Suppressor macrophage treated with lipopolysaccharide for 1 hour (primary cell): ENCODE data around the gene GSTM2.
"Not testable (repeated sequence)": the region's sequence is repeated elsewhere in the genome, so short reads cannot be mapped to it uniquely, and the experiment has no call there.

ENCODE experiments used
- DNase-seq, 3 donors: peaks; one replicate each; pipeline ENCODE4 v3.0.0-alpha.2; 2020 to 2022

The GSTM2 gene

DNA sequence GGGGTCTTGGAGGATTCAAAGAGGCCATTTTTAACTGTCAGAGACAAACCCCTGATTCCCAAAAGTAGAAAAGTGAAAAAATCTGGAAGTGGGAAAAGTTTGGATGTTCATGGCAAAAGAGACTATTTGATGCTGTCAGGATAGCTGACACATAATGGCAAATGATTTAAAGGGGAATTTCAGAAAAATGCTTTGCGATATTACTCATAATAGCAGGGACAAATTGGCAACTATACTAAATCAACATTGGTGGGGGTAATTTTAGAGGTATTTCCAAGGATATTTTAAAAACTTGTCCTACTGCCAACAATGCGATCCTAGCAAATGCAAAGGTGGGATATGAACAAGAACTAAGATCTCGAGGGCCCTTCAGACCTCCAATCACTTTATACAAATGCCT lies 17.2 kb upstream of the GSTM2 start:
- DNase-seq: no peak

DNA sequence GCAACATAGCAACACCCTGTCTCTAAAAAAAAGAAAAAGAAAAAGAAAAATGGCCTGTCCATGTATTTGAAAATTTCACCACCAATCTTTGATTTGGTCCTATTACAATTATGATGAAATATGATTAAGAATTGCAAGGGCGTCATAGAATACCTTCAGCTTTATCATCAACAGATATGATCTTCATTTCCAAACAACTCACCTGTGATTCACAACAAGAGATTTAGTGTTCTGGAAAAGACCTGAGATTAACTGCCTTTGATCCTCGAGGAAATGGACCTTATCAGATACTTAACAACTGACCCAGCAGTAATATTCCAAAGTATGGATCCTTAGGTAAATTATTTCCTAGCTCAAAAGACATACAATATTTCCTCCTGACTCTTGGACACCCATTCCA lies 15.5 kb upstream of the GSTM2 start:
- no peak for DNase-seq

DNA sequence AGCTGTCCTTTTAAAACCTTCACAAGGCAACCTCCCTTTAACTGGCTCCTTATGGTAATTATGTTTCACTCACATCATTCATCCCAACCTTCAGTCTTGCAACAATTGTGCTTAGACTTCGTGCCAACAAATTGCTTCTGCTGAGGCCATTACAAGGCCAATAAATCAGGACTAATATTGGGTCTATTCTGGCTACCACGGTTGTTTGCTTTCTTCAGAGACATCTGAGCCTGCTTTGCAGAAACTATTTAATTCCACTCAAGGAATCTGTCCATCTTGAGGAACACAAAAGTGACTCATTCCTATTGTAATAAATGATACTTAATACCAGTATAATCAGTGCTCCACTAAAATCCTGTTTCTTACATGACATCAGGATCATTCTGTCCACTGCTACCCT lies 14.6 kb upstream of the GSTM2 start:
- DNase-seq: no peak

- no peak for DNase-seq
Observed at GRCh38 chr1:109654519-109654918, 13.3 kb upstream of the GSTM2 start.

- DNase-seq: peak; percentile 68 to 90 (median 73)
Observed at GRCh38 chr1:109655615-109656519, 12.0 kb upstream of the GSTM2 start, which contains the start of gene GSTM4. Gene GSTM4, plus strand, starts transcription at chr1:109656099. Its CDS starts 291 bp downstream, at chr1:109656390.

- no peak for DNase-seq
Observed at GRCh38 chr1:109657395-109657794, 10.5 kb upstream of the GSTM2 start.

GRCh38 chr1:109657970-109658369 lies 9.9 kb upstream of the GSTM2 start:
- DNase-seq: no peak

GRCh38 chr1:109658533-109659042 lies 9.3 kb upstream of the GSTM2 start:
- peak in 1 of 3 donors; percentile 30 for DNase-seq

DNA sequence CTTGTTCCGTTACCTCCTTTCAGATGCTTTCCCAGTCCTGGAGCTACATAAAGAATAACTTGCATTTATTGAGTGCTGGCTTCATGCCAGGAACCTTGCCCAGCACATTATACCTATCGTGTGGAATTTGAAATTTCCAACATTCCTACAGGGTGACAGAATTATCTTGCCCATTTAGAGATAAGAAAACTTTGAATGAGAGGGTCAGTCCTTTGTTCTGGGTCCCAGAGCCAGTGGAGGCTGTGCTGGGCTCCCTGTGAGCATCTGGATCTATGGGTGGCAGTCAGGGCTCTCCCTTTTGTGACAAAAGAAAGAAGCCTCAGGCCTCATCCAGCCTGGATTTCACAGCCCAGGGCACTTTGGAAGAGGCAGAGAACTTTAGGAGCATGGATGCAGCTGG lies 8.7 kb upstream of the GSTM2 start:
- DNase-seq: no peak

DNA sequence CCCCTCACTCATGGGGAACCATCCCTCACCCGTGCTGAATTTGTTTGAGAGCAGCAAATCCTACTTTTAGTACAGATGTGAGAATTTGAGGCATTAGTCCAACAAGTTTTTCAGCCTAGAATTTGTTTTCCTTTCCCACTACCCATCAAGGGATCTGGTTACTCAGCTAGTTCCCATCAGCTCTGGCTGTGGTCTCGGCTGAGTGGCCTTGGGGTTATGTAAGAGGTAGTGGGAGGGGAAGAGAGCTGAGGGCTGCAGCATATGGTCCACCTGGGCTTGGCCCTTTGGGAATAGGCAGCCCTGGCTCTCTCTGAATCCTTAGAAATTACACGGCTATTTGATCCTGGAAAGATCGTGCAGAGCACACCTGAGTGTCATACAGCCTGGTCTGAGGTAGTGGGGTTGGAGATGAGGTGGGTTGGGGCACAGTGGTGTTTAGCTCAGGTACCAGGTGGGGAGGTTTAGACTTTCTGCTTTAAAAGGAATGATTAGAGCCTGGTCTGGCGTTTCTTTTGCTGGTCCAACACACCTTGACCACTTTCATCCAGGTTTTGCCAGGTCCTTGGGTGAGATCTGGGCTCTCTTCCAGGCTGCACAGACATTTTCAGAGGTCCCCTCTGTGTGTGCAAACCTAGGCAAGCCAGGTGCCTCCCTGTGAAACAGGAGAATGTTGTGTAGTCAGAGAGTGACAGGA lies 7.7 kb upstream of the GSTM2 start:
- DNase-seq: peak; percentile 39 to 48 (median 45)

- peak in 1 of 3 donors; percentile 23 for DNase-seq
Observed at GRCh38 chr1:109660691-109661026, 7.2 kb upstream of the GSTM2 start.

GRCh38 chr1:109661391-109661790 lies 6.5 kb upstream of the GSTM2 start:
- DNase-seq: no peak

- no peak for DNase-seq
Observed at GRCh38 chr1:109664671-109665070, 3.2 kb upstream of the GSTM2 start.

DNA sequence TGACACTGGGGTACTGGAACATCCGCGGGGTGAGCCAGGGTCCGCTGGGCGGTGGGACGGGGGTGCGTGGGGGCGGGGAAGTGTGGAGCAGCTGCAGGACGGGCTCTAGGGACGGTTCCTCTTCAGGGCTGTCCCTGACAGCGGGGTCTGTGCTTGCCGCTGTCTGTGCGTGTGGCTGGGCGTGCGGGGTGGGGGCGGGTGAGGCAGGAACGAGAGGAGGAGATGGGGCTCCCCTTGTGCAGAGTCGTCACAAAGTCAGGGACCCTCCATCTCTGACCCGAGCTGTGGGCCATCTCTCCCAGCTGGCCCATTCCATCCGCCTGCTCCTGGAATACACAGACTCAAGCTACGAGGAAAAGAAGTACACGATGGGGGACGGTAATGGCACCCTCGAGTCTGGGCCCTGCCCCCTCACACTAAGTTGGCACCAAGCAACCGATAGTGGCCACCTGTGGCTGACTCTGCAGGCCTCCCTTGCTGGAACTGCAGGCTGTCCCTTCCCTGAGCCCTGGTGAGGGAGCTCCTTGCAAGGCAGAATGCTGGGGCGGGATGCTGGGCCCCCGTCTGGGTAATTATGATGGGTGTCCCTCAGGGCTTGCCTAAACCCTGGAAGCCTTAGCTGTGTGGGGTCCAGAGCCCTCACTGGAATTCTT lies 392 bp downstream of the GSTM2 start:
- no peak for DNase-seq

GRCh38 chr1:109669246-109669948 lies 1.5 kb downstream of the GSTM2 start:
- DNase-seq: no peak

DNA sequence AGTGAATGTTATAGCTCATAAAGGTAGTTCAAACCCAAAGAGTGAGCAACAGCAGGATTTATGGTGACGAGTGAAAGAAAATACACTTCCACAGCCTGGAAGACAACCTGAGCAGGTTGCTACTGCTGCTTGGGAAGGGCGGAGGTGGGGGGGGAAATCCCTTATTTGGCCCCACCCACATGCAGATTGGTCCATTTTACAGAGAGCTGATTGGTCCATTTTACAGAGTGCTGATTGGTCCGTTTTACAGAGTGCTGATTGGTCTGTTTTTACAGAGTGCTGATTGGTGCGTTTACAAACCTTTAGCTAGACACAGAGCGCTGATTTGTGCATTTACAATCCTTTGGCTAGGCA lies 2.1 kb downstream of the GSTM2 start:
- not testable (repeated sequence) for DNase-seq

DNA sequence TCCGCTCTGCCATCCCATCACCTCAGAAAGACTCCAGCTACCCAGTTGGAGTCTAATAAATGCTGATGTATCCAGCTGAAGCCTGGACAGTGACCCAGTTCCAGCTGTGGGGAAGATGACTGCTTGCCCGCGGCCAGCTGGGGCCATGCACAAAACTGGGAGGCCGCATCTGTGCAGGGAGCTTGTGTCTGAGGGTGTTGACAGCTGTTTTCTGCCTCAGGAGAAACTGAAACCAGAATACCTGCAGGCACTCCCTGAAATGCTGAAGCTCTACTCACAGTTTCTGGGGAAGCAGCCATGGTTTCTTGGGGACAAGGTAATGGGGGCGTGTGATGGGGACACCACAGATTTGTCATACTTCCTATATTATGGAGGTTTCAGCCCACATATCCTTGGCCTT lies 3.2 kb downstream of the GSTM2 start:
- DNase-seq: no peak

DNA sequence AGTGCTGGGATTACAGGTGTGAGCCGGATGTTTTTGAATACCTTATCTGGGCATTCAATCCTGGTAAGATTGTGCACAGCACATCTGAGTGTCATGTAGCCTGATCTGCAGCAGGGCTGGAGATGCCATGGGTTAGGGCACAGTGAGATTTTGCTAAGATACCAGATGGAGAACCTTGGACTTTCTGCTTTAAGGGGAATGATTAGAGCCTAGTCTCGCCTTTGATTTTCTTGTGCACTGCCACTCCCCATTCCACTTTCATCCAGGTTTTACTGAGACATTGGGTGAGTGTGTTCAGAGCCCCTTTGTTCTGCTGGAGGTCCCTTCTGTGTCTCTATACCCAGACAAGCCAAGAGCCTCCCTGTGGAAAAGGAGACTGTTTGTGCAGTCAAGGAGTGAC lies 6.0 kb downstream of the GSTM2 start:
- not testable (repeated sequence) for DNase-seq

GRCh38 chr1:109676683-109677381 lies 9.0 kb downstream of the GSTM2 start:
- DNase-seq: not testable (repeated sequence)

DNA sequence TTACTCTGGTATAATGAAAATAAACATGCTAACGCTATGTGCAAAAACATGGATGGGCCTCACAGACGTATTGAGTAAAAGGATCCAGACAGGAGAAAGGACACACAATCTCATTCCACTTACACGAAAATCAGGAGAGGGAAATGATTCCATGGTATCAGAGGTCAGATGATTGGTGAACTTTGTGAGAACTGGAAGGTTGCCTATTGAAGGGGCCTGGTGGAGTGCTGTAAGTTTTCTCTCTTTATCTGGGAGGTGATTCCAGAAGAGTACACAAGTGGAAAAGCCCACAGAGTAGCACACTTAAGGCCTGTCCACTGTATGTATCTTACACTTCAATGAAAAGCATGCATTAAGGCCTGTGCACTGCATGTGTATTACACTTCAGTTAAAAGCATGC lies 9.6 kb downstream of the GSTM2 start:
- no peak for DNase-seq

GRCh38 chr1:109678637-109679036 lies 10.8 kb downstream of the GSTM2 start:
- not testable (repeated sequence) for DNase-seq

GRCh38 chr1:109684777-109685176 lies 16.9 kb downstream of the GSTM2 start:
- DNase-seq: peak in 1 of 3 donors; percentile 22
